HCT116 (cell line): ENCODE results near the gene PIEZO2. TPM values are rescaled to one million over a fixed set of nuclear protein-coding genes. Genes with fewer than 3 reads are reported as not detected.

Experiments used
- ATAC-seq: fragments of 200-7000 bp; cut with Tn5 transposase; 2 replicates; pipeline ENCODE4 v1.9.1; 2020; ENCODE audit warnings: mild to moderate bottlenecking, moderate library complexity
- BruUV-seq: library from RNA; stranded (reverse); fragments of 400-500 nt; replicated peaks from 2 replicates; lab custom pipeline; 2021; lab: Mats Ljungman, UMichigan
- CTCF ChIA-PET: fragments of 300-600 bp; sonication (Branson Sonifier 250); formaldehyde crosslinking; loops from one replicate; lab custom pipeline; 2021; ENCODE audit warnings: antibody characterized with exemption; lab: Charles Lee
- POLR2A ChIA-PET: fragments of 300-600, 350-600 bp; sonication (Branson Sonifier 250); formaldehyde crosslinking; loops from one replicate; lab custom pipeline; 2021; ENCODE audit warnings: antibody characterized with exemption; lab: Charles Lee
- RAD21 ChIA-PET, 2 experiments: fragments of 300-600 bp; sonication (Branson Sonifier 250); formaldehyde crosslinking; loops; one replicate each; lab custom pipeline; 2023; ENCODE audit warnings: low total read pairs in 2 of 2; ENCODE audit not compliant: uncharacterized antibody in 2 of 2, unreplicated experiment in 2 of 2, low non-redundant PET in 1 of 2; lab: Charles Lee
- DNase-seq: peaks from one replicate; pipeline ENCODE4 v3.0.0-alpha.2; 2010; ENCODE audit warnings: low read depth, low spot score
- H2AFZ ChIP-seq: fragments of 200-600 bp; shearing (Covaris generic), sonication (generic); 2 replicates; pipeline ENCODE4 v1.6.1; 2017; ENCODE audit warnings: low read depth, mixed run types, mixed read lengths, antibody characterized with exemption, low read length; ENCODE audit not compliant: poor library complexity, severe bottlenecking
- H3K27ac ChIP-seq: 2 replicates; pipeline ENCODE4 v1.5.1; 2012; ENCODE audit warnings: low read depth, low read length
- H3K27me3 ChIP-seq: fragments of 200-600 bp; sonication (generic); 2 replicates; pipeline ENCODE4 v1.6.1; 2016; ENCODE audit warnings: mixed run types, low read length, mixed read lengths; ENCODE audit not compliant: insufficient read depth
- H3K36me3 ChIP-seq, 2 experiments: fragments of 200-500 bp in 1 of 2; fragments of 200-600 bp in 1 of 2; sonication (Bioruptor generic) in 1 of 2; sonication (generic) in 1 of 2; 2 replicates each; pipeline versions ENCODE4 v1.5.1 to v1.6.1; 2014 to 2016; ENCODE audit warnings: low read length in 2 of 2, inconsistent platforms in 1 of 2, mixed read lengths in 1 of 2, mixed run types in 1 of 2; ENCODE audit not compliant: insufficient read depth in 2 of 2, control insufficient read depth in 1 of 2
- H3K4me1 ChIP-seq, 2 experiments: fragments of 200-600 bp in 1 of 2; sonication (generic) in 1 of 2; 2 replicates each; pipeline versions ENCODE4 v1.5.1 to v1.6.1; 2012 to 2017; ENCODE audit warnings: low read length in 2 of 2, inconsistent platforms in 1 of 2, mild to moderate bottlenecking in 1 of 2, mixed read lengths in 1 of 2, mixed run types in 1 of 2, moderate library complexity in 1 of 2; ENCODE audit not compliant: insufficient read depth in 2 of 2, control insufficient read depth in 1 of 2
- H3K4me2 ChIP-seq: fragments of 200-600 bp; sonication (generic); 2 replicates; pipeline ENCODE4 v1.6.1; 2017; ENCODE audit warnings: mixed run types, low read length, mixed read lengths
- H3K4me3 ChIP-seq, 2 experiments: fragments of 200-600 bp in 1 of 2; sonication (generic) in 1 of 2; replicated peaks in 1 of 2; 2 replicates each; pipeline ENCODE4 v1.5.1; 2011 to 2016; ENCODE audit warnings: low read length in 2 of 2, control low read depth in 1 of 2, low read depth in 1 of 2, mild to moderate bottlenecking in 1 of 2, mixed read lengths in 1 of 2, mixed run types in 1 of 2
- H3K79me2 ChIP-seq: fragments of 200-600 bp; sonication (generic); 2 replicates; pipeline ENCODE4 v1.6.1; 2017; ENCODE audit warnings: mild to moderate bottlenecking, mixed run types, low read length, moderate library complexity, mixed read lengths; ENCODE audit not compliant: insufficient read depth
- H3K9ac ChIP-seq: fragments of 200-600 bp; sonication (generic); 2 replicates; pipeline ENCODE4 v1.6.1; 2016; ENCODE audit warnings: low read length, mixed read lengths
- H3K9me2 ChIP-seq: fragments of 200-600 bp; sonication (generic), shearing (Covaris generic); 2 replicates; pipeline ENCODE4 v1.6.1; 2017; ENCODE audit warnings: mixed run types, mild to moderate bottlenecking, moderate library complexity; ENCODE audit not compliant: insufficient read depth
- H3K9me3 ChIP-seq, 2 experiments: fragments of 200-500 bp in 1 of 2; fragments of 200-600 bp in 1 of 2; sonication (Bioruptor generic) in 1 of 2; sonication (generic) in 1 of 2; 2 replicates each; pipeline ENCODE4 v1.6.1; 2014 to 2017; ENCODE audit warnings: low read length in 2 of 2, mixed read lengths in 2 of 2, inconsistent platforms in 1 of 2, low read depth in 1 of 2, mild to moderate bottlenecking in 1 of 2, mixed run types in 1 of 2, moderate library complexity in 1 of 2; ENCODE audit not compliant: control insufficient read depth in 1 of 2, insufficient read depth in 1 of 2
- H4K20me1 ChIP-seq: fragments of 200-600 bp; sonication (generic), shearing (Covaris generic); 2 replicates; pipeline ENCODE4 v1.6.1; 2017; ENCODE audit warnings: mixed run types, mild to moderate bottlenecking, moderate library complexity; ENCODE audit not compliant: insufficient read depth
- JUND ChIP-seq: IDR thresholded peaks from 2 replicates; pipeline ENCODE4 v1.6.1; 2012
- POLR2A ChIP-seq: IDR thresholded peaks from 2 replicates; pipeline ENCODE4 v1.7.0; 2011; ENCODE audit warnings: borderline replicate concordance; ENCODE audit not compliant: insufficient read depth, insufficient read length; ENCODE audit errors: extremely low read depth
- POLR2AphosphoS5 ChIP-seq: IDR thresholded peaks from 2 replicates; pipeline ENCODE4 v1.6.1; 2011; ENCODE audit warnings: mild to moderate bottlenecking, low read depth, low read length, moderate library complexity
- SRF ChIP-seq: IDR thresholded peaks from 2 replicates; pipeline ENCODE4 v1.6.1; 2012; ENCODE audit warnings: low read depth
- TCF7L2 ChIP-seq: IDR thresholded peaks from 2 replicates; pipeline ENCODE4 v1.7.0; 2011; ENCODE audit warnings: borderline replicate concordance, inconsistent platforms; ENCODE audit not compliant: insufficient read depth, insufficient read length; ENCODE audit errors: extremely low read depth
- intact Hi-C: fragments of 100-400 bp; cut with micrococcal nuclease; formaldehyde crosslinking; loops from 2 replicates; pipeline ENCODE4 v1.10.0; 2022
- total RNA-seq: library from RNA; stranded (reverse); gene quantifications from one replicate; pipeline ENCODE4 v1.2.1, GENCODE V29; 2021; ENCODE audit not compliant: unreplicated experiment
- TF ChIP-seq, protein P1 (sequence below): IDR thresholded peaks from 2 replicates; pipeline ENCODE4 v1.6.1; 2012
- TF ChIP-seq, protein P2 (sequence below): IDR thresholded peaks from 2 replicates; pipeline ENCODE4 v1.6.1; 2012; ENCODE audit warnings: low read depth
- TF ChIP-seq, protein P3 (sequence below), 3 experiments: fragments of 200-600 bp in 1 of 3; sonication (generic) in 1 of 3; IDR thresholded peaks in 2 of 3; conservative IDR thresholded peaks in 1 of 3; 2 replicates each; pipeline ENCODE4 v1.5.1; 2012 to 2017; ENCODE audit warnings: low read depth in 2 of 3, low read length in 2 of 3, antibody characterized with exemption in 1 of 3, borderline replicate concordance in 1 of 3, control low read depth in 1 of 3, mild to moderate bottlenecking in 1 of 3, mixed read lengths in 1 of 3, mixed run types in 1 of 3, moderate library complexity in 1 of 3; ENCODE audit not compliant: insufficient read depth in 1 of 3
- TF ChIP-seq, protein P4 (sequence below): IDR thresholded peaks from 2 replicates; pipeline ENCODE4 v1.6.1; 2011; ENCODE audit warnings: mild to moderate bottlenecking, low read length, moderate library complexity; ENCODE audit not compliant: insufficient replicate concordance; ENCODE audit errors: extremely low read depth

Gene PIEZO2
- total RNA-seq, 1 experiment from 2014 or later = 0.34 TPM

DNA sequence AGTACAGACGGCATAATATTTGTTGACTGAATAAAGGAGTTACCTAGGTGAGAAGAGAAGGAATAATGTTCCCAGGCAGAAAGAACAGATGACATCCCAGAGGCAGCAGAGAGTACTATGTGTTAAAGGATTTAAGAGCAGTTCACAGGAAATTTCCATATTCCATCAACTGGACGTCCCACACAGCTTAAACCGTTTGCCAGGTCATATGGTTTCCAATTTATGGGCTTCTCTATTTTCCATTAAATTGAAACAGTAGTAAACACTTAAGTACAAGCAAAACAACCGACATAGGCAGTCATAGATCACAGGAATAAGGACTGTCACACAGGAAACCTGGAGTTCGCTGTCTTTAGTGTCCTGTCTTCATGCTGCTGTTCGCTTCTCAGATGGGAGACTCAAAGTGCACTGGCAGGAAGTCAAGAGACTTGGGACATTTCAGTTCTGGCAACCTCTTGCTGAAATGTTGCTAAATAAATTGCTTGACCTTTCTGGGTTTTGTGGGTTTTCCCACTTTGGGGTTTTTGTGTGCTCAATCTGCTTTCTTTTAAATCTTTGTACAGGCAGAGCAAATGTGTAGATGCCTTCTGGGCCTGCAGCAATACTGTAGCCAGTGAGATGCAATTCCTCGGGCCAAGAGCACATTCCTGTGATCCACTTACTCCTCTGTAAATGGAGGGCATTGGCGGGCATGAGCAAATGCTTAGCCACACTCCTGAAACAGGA, 5.8 kb upstream of the PIEZO2 start:
- H3K4me3 ChIP-seq = no peak overlapping the region
- BruUV-seq = no TSS peak
- no peak for ATAC-seq

More for the DNA sequence above, 5.8 kb upstream of the PIEZO2 start:
- intact Hi-C loops = no loop called here
- Histone ChIP-seq H3K9ac (no peak overlapping the region), H3K4me1 (no peaks in the 10 kb centered on the region), H3K27ac (no peak overlapping the region), H3K79me2 (no peaks in the 10 kb centered on the region), H3K36me3 (no peaks in the 10 kb centered on the region), H2AFZ (no peak overlapping the region), H3K9me3 (no peaks in the 10 kb centered on the region), H3K27me3 (0 out of 2 replicates have a peak, but pooled peaks cover 22% of the 10 kb centered on the region), H3K9me2 (no peaks in the 10 kb centered on the region), H3K4me2 (no peak overlapping the region), H4K20me1 (no peaks in the 10 kb centered on the region)
- RAD21 ChIA-PET = no interaction called here
- no peak for TF ChIP-seq SRF
- TF ChIP-seq, protein P1, sequence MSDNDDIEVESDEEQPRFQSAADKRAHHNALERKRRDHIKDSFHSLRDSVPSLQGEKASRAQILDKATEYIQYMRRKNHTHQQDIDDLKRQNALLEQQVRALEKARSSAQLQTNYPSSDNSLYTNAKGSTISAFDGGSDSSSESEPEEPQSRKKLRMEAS = no peak
- TF ChIP-seq JUND = no peak
- TF ChIP-seq, protein P2, sequence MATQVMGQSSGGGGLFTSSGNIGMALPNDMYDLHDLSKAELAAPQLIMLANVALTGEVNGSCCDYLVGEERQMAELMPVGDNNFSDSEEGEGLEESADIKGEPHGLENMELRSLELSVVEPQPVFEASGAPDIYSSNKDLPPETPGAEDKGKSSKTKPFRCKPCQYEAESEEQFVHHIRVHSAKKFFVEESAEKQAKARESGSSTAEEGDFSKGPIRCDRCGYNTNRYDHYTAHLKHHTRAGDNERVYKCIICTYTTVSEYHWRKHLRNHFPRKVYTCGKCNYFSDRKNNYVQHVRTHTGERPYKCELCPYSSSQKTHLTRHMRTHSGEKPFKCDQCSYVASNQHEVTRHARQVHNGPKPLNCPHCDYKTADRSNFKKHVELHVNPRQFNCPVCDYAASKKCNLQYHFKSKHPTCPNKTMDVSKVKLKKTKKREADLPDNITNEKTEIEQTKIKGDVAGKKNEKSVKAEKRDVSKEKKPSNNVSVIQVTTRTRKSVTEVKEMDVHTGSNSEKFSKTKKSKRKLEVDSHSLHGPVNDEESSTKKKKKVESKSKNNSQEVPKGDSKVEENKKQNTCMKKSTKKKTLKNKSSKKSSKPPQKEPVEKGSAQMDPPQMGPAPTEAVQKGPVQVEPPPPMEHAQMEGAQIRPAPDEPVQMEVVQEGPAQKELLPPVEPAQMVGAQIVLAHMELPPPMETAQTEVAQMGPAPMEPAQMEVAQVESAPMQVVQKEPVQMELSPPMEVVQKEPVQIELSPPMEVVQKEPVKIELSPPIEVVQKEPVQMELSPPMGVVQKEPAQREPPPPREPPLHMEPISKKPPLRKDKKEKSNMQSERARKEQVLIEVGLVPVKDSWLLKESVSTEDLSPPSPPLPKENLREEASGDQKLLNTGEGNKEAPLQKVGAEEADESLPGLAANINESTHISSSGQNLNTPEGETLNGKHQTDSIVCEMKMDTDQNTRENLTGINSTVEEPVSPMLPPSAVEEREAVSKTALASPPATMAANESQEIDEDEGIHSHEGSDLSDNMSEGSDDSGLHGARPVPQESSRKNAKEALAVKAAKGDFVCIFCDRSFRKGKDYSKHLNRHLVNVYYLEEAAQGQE = no peak
- no peak for TF ChIP-seq POLR2AphosphoS5
- TF ChIP-seq TCF7L2 = no peak
- TF ChIP-seq POLR2A = no peak
- TF ChIP-seq, protein P3, sequence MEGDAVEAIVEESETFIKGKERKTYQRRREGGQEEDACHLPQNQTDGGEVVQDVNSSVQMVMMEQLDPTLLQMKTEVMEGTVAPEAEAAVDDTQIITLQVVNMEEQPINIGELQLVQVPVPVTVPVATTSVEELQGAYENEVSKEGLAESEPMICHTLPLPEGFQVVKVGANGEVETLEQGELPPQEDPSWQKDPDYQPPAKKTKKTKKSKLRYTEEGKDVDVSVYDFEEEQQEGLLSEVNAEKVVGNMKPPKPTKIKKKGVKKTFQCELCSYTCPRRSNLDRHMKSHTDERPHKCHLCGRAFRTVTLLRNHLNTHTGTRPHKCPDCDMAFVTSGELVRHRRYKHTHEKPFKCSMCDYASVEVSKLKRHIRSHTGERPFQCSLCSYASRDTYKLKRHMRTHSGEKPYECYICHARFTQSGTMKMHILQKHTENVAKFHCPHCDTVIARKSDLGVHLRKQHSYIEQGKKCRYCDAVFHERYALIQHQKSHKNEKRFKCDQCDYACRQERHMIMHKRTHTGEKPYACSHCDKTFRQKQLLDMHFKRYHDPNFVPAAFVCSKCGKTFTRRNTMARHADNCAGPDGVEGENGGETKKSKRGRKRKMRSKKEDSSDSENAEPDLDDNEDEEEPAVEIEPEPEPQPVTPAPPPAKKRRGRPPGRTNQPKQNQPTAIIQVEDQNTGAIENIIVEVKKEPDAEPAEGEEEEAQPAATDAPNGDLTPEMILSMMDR (IDR thresholded peaks at IDR 0.05 in 2 of 3, conservative IDR thresholded peaks at IDR 0.05 in 1 of 3; ENCODE audit: borderline replicate concordance in 1 of 3, insufficient read depth in 1 of 3, low read depth in 2 of 3, low read length in 2 of 3) = no peak
- TF ChIP-seq, protein P4, sequence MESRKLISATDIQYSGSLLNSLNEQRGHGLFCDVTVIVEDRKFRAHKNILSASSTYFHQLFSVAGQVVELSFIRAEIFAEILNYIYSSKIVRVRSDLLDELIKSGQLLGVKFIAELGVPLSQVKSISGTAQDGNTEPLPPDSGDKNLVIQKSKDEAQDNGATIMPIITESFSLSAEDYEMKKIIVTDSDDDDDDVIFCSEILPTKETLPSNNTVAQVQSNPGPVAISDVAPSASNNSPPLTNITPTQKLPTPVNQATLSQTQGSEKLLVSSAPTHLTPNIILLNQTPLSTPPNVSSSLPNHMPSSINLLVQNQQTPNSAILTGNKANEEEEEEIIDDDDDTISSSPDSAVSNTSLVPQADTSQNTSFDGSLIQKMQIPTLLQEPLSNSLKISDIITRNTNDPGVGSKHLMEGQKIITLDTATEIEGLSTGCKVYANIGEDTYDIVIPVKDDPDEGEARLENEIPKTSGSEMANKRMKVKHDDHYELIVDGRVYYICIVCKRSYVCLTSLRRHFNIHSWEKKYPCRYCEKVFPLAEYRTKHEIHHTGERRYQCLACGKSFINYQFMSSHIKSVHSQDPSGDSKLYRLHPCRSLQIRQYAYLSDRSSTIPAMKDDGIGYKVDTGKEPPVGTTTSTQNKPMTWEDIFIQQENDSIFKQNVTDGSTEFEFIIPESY = no peak
- no peak for DNase-seq
- POLR2A ChIA-PET = no interaction called here
- CTCF ChIA-PET = interaction anchor here (1.2 to 1.6 kb wide), 4 partner anchors 11 to 595 kb away, joined by 3 to 34 read pairs (median 9); no protein-coding TSS in a partner anchor
